A673 (cell line): ENCODE measurements around the gene RAD51AP1. TPM values are rescaled to one million over a fixed set of nuclear protein-coding genes. Genes with fewer than 3 reads are reported as not detected.

Experiments used
- BruUV-seq: library from RNA; stranded (reverse); fragments of 400-500 nt; replicated peaks from 2 replicates; lab custom pipeline; 2021; lab: Mats Ljungman, UMichigan
- CTCF ChIA-PET: fragments of 300-600 bp; sonication (Branson Sonifier 250); formaldehyde crosslinking; loops from one replicate; lab custom pipeline; 2022; ENCODE audit warnings: antibody characterized with exemption; lab: Charles Lee
- POLR2A ChIA-PET: fragments of 300-600 bp; sonication (Branson Sonifier 250); formaldehyde crosslinking; loops from one replicate; lab custom pipeline; 2022; ENCODE audit warnings: antibody characterized with exemption; ENCODE audit not compliant: low non-redundant PET; lab: Charles Lee
- DNase-seq: peaks from one replicate; pipeline ENCODE4 v3.0.0-alpha.2; 2015; ENCODE audit warnings: low spot score
- H3K27ac ChIP-seq: fragments of 200-600 bp; sonication (generic); 2 replicates; pipeline ENCODE4 v1.5.1; 2016; ENCODE audit warnings: mixed run types, low read depth, mild to moderate bottlenecking, mixed read lengths, antibody characterized with exemption, low read length; ENCODE audit not compliant: poor library complexity, severe bottlenecking
- H3K27me3 ChIP-seq: fragments of 200-600 bp; sonication (generic); replicated peaks from 2 replicates; pipeline ENCODE4 v1.6.1; 2017; ENCODE audit warnings: mixed run types, low read depth, mild to moderate bottlenecking, mixed read lengths, antibody characterized with exemption, low read length; ENCODE audit not compliant: insufficient read depth, poor library complexity
- H3K36me3 ChIP-seq: fragments of 200-600 bp; sonication (generic); 2 replicates; pipeline ENCODE4 v1.6.1; 2016; ENCODE audit warnings: mixed run types, mild to moderate bottlenecking, mixed read lengths, antibody characterized with exemption, low read length; ENCODE audit not compliant: insufficient read depth, poor library complexity, severe bottlenecking
- H3K4me1 ChIP-seq: fragments of 200-600 bp; sonication (generic); 2 replicates; pipeline ENCODE4 v1.6.1; 2017; ENCODE audit warnings: mixed run types, mild to moderate bottlenecking, mixed read lengths, antibody characterized with exemption, low read length; ENCODE audit not compliant: insufficient read depth, poor library complexity, severe bottlenecking
- H3K4me3 ChIP-seq: fragments of 200-600 bp; sonication (generic); 2 replicates; pipeline ENCODE4 v1.5.1; 2016; ENCODE audit warnings: low read depth, mixed run types, mild to moderate bottlenecking, mixed read lengths, low read length; ENCODE audit not compliant: poor library complexity, severe bottlenecking
- H3K9me3 ChIP-seq: fragments of 200-600 bp; sonication (generic); 2 replicates; pipeline ENCODE4 v1.6.1; 2016; ENCODE audit warnings: mixed run types, low read depth, mild to moderate bottlenecking, mixed read lengths, antibody characterized with exemption, low read length; ENCODE audit not compliant: poor library complexity, severe bottlenecking
- CTCF ChIP-seq: fragments of 300-800, 200-600 bp; sonication (generic); conservative IDR thresholded peaks from 2 replicates; pipeline ENCODE4 v1.5.1; 2017; ENCODE audit warnings: low read depth, mild to moderate bottlenecking, antibody characterized with exemption, low read length, moderate library complexity, mixed read lengths
- EZH2 ChIP-seq: fragments of 200-600 bp; sonication (generic); IDR thresholded peaks from 2 replicates; pipeline ENCODE4 v1.6.1; 2017; ENCODE audit warnings: borderline replicate concordance, low read depth, mild to moderate bottlenecking, mixed read lengths, antibody characterized with exemption, low read length; ENCODE audit not compliant: poor library complexity, severe bottlenecking
- intact Hi-C: fragments of 100-400 bp; cut with micrococcal nuclease; formaldehyde crosslinking; loops from one replicate; pipeline ENCODE4 v1.10.0; 2022; ENCODE audit not compliant: unreplicated experiment
- total RNA-seq: library from RNA; stranded (reverse); gene quantifications from 2 replicates; pipeline ENCODE4 v1.2.3, GENCODE V29; 2021

RAD51AP1 gene
- total RNA-seq, 1 experiment from 2014 or later, result 58.9 TPM

GRCh38 chr12:4496145-4496838 is 42.4 kb upstream of the RAD51AP1 start:
- intact Hi-C loops, result no loop called here
- no peak for DNase-seq
- Histone ChIP-seq H3K4me3 (no peak overlapping the region), H3K27me3 (no peaks in the 10 kb centered on the region), H3K27ac (no peak overlapping the region), H3K36me3 (no peaks in the 10 kb centered on the region), H3K4me1 (no peaks in the 10 kb centered on the region), H3K9me3 (no peaks in the 10 kb centered on the region)
- BruUV-seq, result no TSS peak
- POLR2A ChIA-PET, result no interaction called here
- no peak for TF ChIP-seq CTCF
- no peak for TF ChIP-seq EZH2
- CTCF ChIA-PET, result no interaction called here

- ChIA-PET POLR2A (no interaction called here), CTCF (no interaction called here)
- no peak overlapping the region for H3K27ac ChIP-seq
- intact Hi-C loops, result no loop called here
- BruUV-seq, result no TSS peak
- no peaks in the 10 kb centered on the region for H3K27me3 ChIP-seq
- no peaks in the 10 kb centered on the region for H3K9me3 ChIP-seq
- TF ChIP-seq CTCF (no peak), EZH2 (no peak)
- H3K4me3 ChIP-seq, result no peak overlapping the region
- no peaks in the 10 kb centered on the region for H3K4me1 ChIP-seq
- H3K36me3 ChIP-seq, result no peaks in the 10 kb centered on the region
- no peak for DNase-seq
Observed at GRCh38 chr12:4499186-4499585, 39.5 kb upstream of the RAD51AP1 start.

DNA sequence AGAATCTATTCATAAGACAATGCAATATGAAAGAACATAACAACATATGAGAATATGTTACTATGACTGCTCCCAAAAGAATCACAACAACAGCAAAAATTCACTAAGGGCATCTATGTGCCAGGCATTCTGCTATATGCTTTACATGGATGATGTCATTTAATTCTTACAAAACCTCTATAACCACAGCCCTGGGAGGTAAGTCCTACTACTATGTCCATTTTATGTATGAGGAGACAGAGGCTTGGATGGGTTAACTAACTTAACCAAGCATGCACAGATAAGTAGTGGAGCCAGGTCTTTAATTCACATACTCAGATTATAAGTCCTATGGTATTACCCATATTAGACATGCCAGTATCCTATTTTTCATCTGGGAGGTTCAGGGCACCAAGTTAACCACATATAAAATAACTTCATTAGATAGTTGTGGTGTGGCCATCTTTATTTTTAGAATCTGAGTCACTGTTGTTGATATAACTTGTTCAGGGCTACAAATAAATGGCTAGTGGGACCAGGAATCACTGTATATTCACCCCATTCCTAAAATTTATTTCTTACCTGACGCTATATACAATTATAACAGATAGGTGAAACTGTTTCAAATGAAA is 33.2 kb upstream of the RAD51AP1 start:
- Histone ChIP-seq H3K4me3 (no peak overlapping the region), H3K27ac (no peak overlapping the region), H3K36me3 (no peaks in the 10 kb centered on the region), H3K27me3 (no peaks in the 10 kb centered on the region), H3K9me3 (no peaks in the 10 kb centered on the region), H3K4me1 (no peaks in the 10 kb centered on the region)
- intact Hi-C loops, result no loop called here
- ChIA-PET CTCF (no interaction called here), POLR2A (no interaction called here)
- TF ChIP-seq EZH2 (no peak), CTCF (no peak)
- no TSS peak for BruUV-seq
- no peak for DNase-seq
